BLaER1 treated with 17β-estradiol and CSF1 and Interleukin-3, amounts not matched to agents 10 nM and 100 nM (cell line): ENCODE measurements around the gene POU6F2.
"Not testable (repeated sequence)": the region's sequence is repeated elsewhere in the genome, so short reads cannot be mapped to it uniquely, and the experiment has no call there.

Experiments used
- H3K27ac ChIP-seq, 11 experiments: shearing (Covaris generic); formaldehyde crosslinking; 2 replicates each; pipeline ENCODE4 v1.8.1; 2022
- H3K27me3 ChIP-seq, 11 experiments: shearing (Covaris generic); formaldehyde crosslinking; 2 replicates each; pipeline ENCODE4 v1.8.1; 2022
- H3K36me3 ChIP-seq, 11 experiments: shearing (Covaris generic); formaldehyde crosslinking; 2 replicates each; pipeline ENCODE4 v1.8.1; 2022
- H3K4me1 ChIP-seq, 10 experiments: shearing (Covaris generic); formaldehyde crosslinking; 2 replicates each; pipeline ENCODE4 v1.8.1; 2022
- H3K4me2 ChIP-seq, 11 experiments: shearing (Covaris generic); formaldehyde crosslinking; 2 replicates each; pipeline ENCODE4 v1.8.1; 2022
- H3K4me3 ChIP-seq, 10 experiments: shearing (Covaris generic); formaldehyde crosslinking; 2 replicates each; pipeline ENCODE4 v1.8.1; 2022
- H3K9ac ChIP-seq, 11 experiments: shearing (Covaris generic); formaldehyde crosslinking; 2 replicates each; pipeline ENCODE4 v1.8.1; 2022
- H3K9me3 ChIP-seq, 11 experiments: shearing (Covaris generic); formaldehyde crosslinking; replicated peaks in 1 of 11; 2 replicates each; pipeline ENCODE4 v1.8.1; 2022
- H4K20me1 ChIP-seq, 11 experiments: shearing (Covaris generic); formaldehyde crosslinking; 2 replicates each; pipeline ENCODE4 v1.8.1; 2022
- Cebpa-rat ChIP-seq, 11 experiments: shearing (Covaris generic); IDR thresholded peaks; 2 replicates each; pipeline ENCODE4 v1.8.1; 2022

The POU6F2 gene

GRCh38 chr7:39365751-39366295, 388.1 kb downstream of the POU6F2 start:
- no peaks in the 10 kb centered on the region for H3K36me3 ChIP-seq
- no peak overlapping the region for H3K9ac ChIP-seq
- H3K27ac ChIP-seq = no peak overlapping the region
- peaks cover 0 to 15% (median 4%) of the 10 kb centered on the region in 10 experiments; a peak in 6 of 20 replicates for H3K4me1 ChIP-seq
- no peak for TF ChIP-seq Cebpa-rat (IDR thresholded peaks at IDR 0.05)
- H3K27me3 ChIP-seq = no peaks in the 10 kb centered on the region
- no peak overlapping the region for H3K4me2 ChIP-seq
- 0 out of 22 replicates have a peak, but pooled peaks cover 0 to 4% (median 0%) of the 10 kb centered on the region in 11 experiments for H3K9me3 ChIP-seq
- no peaks in the 10 kb centered on the region for H4K20me1 ChIP-seq
- H3K4me3 ChIP-seq = no peak overlapping the region

GRCh38 chr7:39367451-39367850, 389.7 kb downstream of the POU6F2 start:
- no peak for TF ChIP-seq Cebpa-rat (IDR thresholded peaks at IDR 0.05)
- Histone ChIP-seq H3K27me3 (no peaks in the 10 kb centered on the region), H3K4me3 (no peak overlapping the region), H3K4me1 (peaks cover 0 to 14% (median 4%) of the 10 kb centered on the region in 10 experiments; a peak in 6 of 20 replicates), H3K9ac (no peak overlapping the region), H3K4me2 (no peak overlapping the region), H3K36me3 (no peaks in the 10 kb centered on the region), H3K27ac (no peak overlapping the region), H4K20me1 (no peaks in the 10 kb centered on the region), H3K9me3 (0 out of 22 replicates have a peak, but pooled peaks cover 0 to 4% (median 0%) of the 10 kb centered on the region in 11 experiments)

DNA sequence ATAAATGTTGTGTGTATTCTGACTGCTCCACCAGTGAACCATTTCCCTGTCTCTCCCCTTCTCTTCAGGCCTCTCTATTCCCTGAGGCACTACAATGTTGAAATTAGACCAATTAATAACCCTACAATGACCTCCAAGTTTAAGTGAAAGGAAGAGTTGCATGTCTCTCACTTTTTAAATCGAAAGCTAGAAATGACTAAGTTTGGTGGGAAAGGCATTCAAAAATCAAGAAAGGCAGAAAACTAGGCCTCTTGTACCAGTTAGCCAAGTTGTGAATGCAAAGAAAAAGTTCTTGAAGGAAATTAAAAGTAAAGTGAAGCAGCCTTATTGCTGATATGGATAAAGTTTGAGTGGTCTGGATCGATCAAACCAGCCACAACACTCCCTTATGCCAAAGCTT, 390.2 kb downstream of the POU6F2 start:
- no peaks in the 10 kb centered on the region for H4K20me1 ChIP-seq
- no peak overlapping the region for H3K4me2 ChIP-seq
- H3K27ac ChIP-seq = no peak overlapping the region
- TF ChIP-seq Cebpa-rat (IDR thresholded peaks at IDR 0.05) = no peak
- H3K36me3 ChIP-seq = no peaks in the 10 kb centered on the region
- H3K9ac ChIP-seq = no peak overlapping the region
- 0 out of 22 replicates have a peak, but pooled peaks cover 0 to 4% (median 0%) of the 10 kb centered on the region in 11 experiments for H3K9me3 ChIP-seq
- peaks cover 0 to 9% (median 3%) of the 10 kb centered on the region in 10 experiments; a peak in 6 of 20 replicates for H3K4me1 ChIP-seq
- H3K4me3 ChIP-seq = no peak overlapping the region
- no peaks in the 10 kb centered on the region for H3K27me3 ChIP-seq

DNA sequence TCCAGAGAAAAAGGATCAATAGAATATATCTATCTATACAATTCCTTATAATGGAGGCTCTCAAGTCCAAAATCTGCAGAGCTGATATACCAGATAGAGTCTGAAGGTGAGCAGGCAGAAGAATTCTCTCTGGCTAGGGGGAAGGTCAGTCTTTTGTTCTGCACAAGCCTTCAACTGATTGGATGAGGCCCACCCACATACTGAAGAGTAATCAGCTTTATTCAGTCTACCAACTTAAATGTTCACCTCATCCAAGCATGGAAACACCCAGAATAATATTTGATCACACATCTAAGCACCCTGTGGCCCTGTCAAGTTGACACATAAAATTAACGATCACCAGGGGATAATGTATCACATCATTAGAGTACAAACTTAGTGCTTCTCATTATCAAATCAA, 394.7 kb downstream of the POU6F2 start:
- TF ChIP-seq Cebpa-rat (IDR thresholded peaks at IDR 0.05) = no peak

GRCh38 chr7:39374436-39375040, 396.8 kb downstream of the POU6F2 start:
- Histone ChIP-seq H3K27ac (no peak overlapping the region), H3K4me3 (no peak overlapping the region), H3K9me3 (no peaks in the 10 kb centered on the region), H3K36me3 (no peaks in the 10 kb centered on the region), H3K9ac (no peak overlapping the region), H4K20me1 (no peaks in the 10 kb centered on the region), H3K4me2 (no peak overlapping the region), H3K27me3 (no peaks in the 10 kb centered on the region), H3K4me1 (no peaks in the 10 kb centered on the region)
- no peak for TF ChIP-seq Cebpa-rat (IDR thresholded peaks at IDR 0.05)

More for the DNA sequence above, 394.7 kb downstream of the POU6F2 start:
- Histone ChIP-seq H3K9ac (no peak overlapping the region), H3K4me1 (no peaks in the 10 kb centered on the region), H3K9me3 (no peaks in the 10 kb centered on the region), H3K4me3 (no peak overlapping the region), H3K4me2 (no peak overlapping the region), H3K36me3 (no peaks in the 10 kb centered on the region), H4K20me1 (no peaks in the 10 kb centered on the region), H3K27ac (no peak overlapping the region), H3K27me3 (no peaks in the 10 kb centered on the region)

- H4K20me1 ChIP-seq = no peaks in the 10 kb centered on the region
- no peak overlapping the region for H3K27ac ChIP-seq
- no peak overlapping the region for H3K4me2 ChIP-seq
- H3K4me1 ChIP-seq = no peaks in the 10 kb centered on the region
- no peak overlapping the region for H3K9ac ChIP-seq
- TF ChIP-seq Cebpa-rat (IDR thresholded peaks at IDR 0.05) = no peak
- H3K27me3 ChIP-seq = no peaks in the 10 kb centered on the region
- H3K9me3 ChIP-seq = no peaks in the 10 kb centered on the region
- H3K4me3 ChIP-seq = no peak overlapping the region
- no peaks in the 10 kb centered on the region for H3K36me3 ChIP-seq
These were observed 397.6 kb downstream of the POU6F2 start for GRCh38 chr7:39375047-39375873.

GRCh38 chr7:39375874-39376190, 398.1 kb downstream of the POU6F2 start:
- no peaks in the 10 kb centered on the region for H3K27me3 ChIP-seq

GRCh38 chr7:39376881-39377280, 399.2 kb downstream of the POU6F2 start:
- not testable (repeated sequence) for H3K9ac ChIP-seq, H3K4me1 ChIP-seq, H3K27ac ChIP-seq, H4K20me1 ChIP-seq, H3K27me3 ChIP-seq, H3K36me3 ChIP-seq, H3K4me3 ChIP-seq, H3K4me2 ChIP-seq, H3K9me3 ChIP-seq

More at GRCh38 chr7:39375874-39376190, 398.1 kb downstream of the POU6F2 start:
- Histone ChIP-seq H3K4me2 (no peak overlapping the region), H3K27ac (no peak overlapping the region), H3K4me1 (no peaks in the 10 kb centered on the region), H3K9ac (no peak overlapping the region), H3K9me3 (no peaks in the 10 kb centered on the region), H3K4me3 (no peak overlapping the region), H4K20me1 (no peaks in the 10 kb centered on the region), H3K36me3 (no peaks in the 10 kb centered on the region)
- no peak for TF ChIP-seq Cebpa-rat (IDR thresholded peaks at IDR 0.05)

DNA sequence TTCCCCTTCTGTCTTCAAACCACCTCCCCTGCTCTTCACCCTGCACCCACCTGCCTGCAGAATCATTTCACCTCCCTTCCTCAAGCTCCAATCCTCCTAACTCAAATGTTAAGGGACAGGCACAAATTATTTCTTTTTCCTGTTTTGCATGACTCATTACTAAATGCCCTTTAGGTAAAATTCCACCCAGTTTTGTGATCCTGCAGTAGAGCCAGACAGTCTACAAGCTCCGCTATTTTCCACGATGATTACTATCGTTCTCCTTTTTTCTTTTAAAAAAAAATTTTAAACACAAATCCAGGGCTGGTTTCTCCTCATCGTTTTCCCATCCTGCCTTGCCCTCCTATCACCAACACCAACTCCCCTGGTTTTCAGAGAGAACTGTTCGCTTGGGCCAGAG, 401.7 kb downstream of the POU6F2 start:
- TF ChIP-seq Cebpa-rat (IDR thresholded peaks at IDR 0.05) = no peak
- no peaks in the 10 kb centered on the region for H3K27me3 ChIP-seq
- H4K20me1 ChIP-seq = no peaks in the 10 kb centered on the region; a peak in 1 of 22 replicates
- no peak overlapping the region for H3K27ac ChIP-seq
- H3K9ac ChIP-seq = no peak overlapping the region
- no peak overlapping the region for H3K4me3 ChIP-seq
- H3K36me3 ChIP-seq = no peaks in the 10 kb centered on the region
- H3K4me1 ChIP-seq = no peaks in the 10 kb centered on the region
- H3K9me3 ChIP-seq = no peaks in the 10 kb centered on the region
- H3K4me2 ChIP-seq = no peak overlapping the region
